GM12878 (cell line): Measurements from ENCODE around the gene PP2D1. TPM values are rescaled to one million over a fixed set of nuclear protein-coding genes. Genes with fewer than 3 reads are reported as not detected.

Experiments
- ATAC-seq: fragments of 200-7000 bp; cut with Tn5 transposase; 3 replicates; pipeline ENCODE4 v1.9.1; 2020; ENCODE audit warnings: mild to moderate bottlenecking, moderate library complexity
- BruUV-seq: library from RNA; stranded (reverse); fragments of 400-500 nt; replicated peaks from 2 replicates; lab custom pipeline; 2021; lab: Mats Ljungman, UMichigan
- CTCF ChIA-PET: fragments of 300-600 bp; sonication (Branson Sonifier 250); formaldehyde crosslinking; extraction: SDS; loops from one replicate; lab custom pipeline; 2021; ENCODE audit warnings: inconsistent platforms; lab: Yijun Ruan, JAX
- POLR2A ChIA-PET: fragments of 350-600 bp; formaldehyde crosslinking; extraction: SDS; loops from one replicate; lab custom pipeline; 2021; ENCODE audit warnings: inconsistent platforms; lab: Charles Lee
- RAD21 ChIA-PET: fragments of 300-600 bp; sonication (Branson Sonifier 250); formaldehyde crosslinking; loops from one replicate; lab custom pipeline; 2023; ENCODE audit warnings: antibody characterized with exemption; ENCODE audit not compliant: unreplicated experiment; lab: Charles Lee
- SMC1A ChIA-PET: fragments of 300-600 bp; sonication (Branson Sonifier 250); formaldehyde crosslinking; loops from one replicate; lab custom pipeline; 2023; ENCODE audit not compliant: unreplicated experiment, uncharacterized antibody; lab: Charles Lee
- DNase-seq: peaks from one replicate; pipeline ENCODE4 v3.0.0-alpha.2; 2011; ENCODE audit warnings: low read depth, low spot score
- FAIRE-seq: peaks from 3 replicates; lab custom pipeline; 2011; peaks lifted over from hg19 to GRCh38; lab: Jason Lieb, UNC
- H2AFZ ChIP-seq: 2 replicates; pipeline ENCODE4 v1.6.0; 2011; ENCODE audit warnings: low read depth, low read length, control low read depth; ENCODE audit not compliant: control insufficient read depth
- H3K27ac ChIP-seq: 2 replicates; pipeline ENCODE4 v1.5.1; 2011; ENCODE audit warnings: control low read depth; ENCODE audit not compliant: control insufficient read depth, insufficient read depth
- H3K27me3 ChIP-seq, 2 experiments: replicated peaks in 1 of 2; 2 replicates each; pipeline versions ENCODE4 v1.6.0 to v1.6.1; 2011; ENCODE audit warnings: low read length in 1 of 2; ENCODE audit not compliant: control insufficient read depth in 2 of 2, insufficient read depth in 2 of 2
- H3K36me3 ChIP-seq, 2 experiments: 2 replicates each; pipeline ENCODE4 v1.5.1; 2011; ENCODE audit warnings: low read length in 1 of 2; ENCODE audit not compliant: control insufficient read depth in 2 of 2, insufficient read depth in 2 of 2
- H3K4me1 ChIP-seq: 2 replicates; pipeline ENCODE4 v1.6.1; 2011; ENCODE audit warnings: mild to moderate bottlenecking, low read length, moderate library complexity, mixed read lengths; ENCODE audit not compliant: control insufficient read depth, insufficient read depth
- H3K4me2 ChIP-seq: 2 replicates; pipeline ENCODE4 v1.6.0; 2011; ENCODE audit warnings: control low read depth; ENCODE audit not compliant: control insufficient read depth, insufficient read depth
- H3K4me3 ChIP-seq: fragments of 200-600 bp; sonication (generic); 2 replicates; pipeline ENCODE4 v1.5.1; 2016
- H3K79me2 ChIP-seq: 2 replicates; pipeline ENCODE4 v1.6.0; 2011; ENCODE audit warnings: low read length; ENCODE audit not compliant: control insufficient read depth, insufficient read depth
- H3K9ac ChIP-seq: 2 replicates; pipeline ENCODE4 v1.8.0; 2011; ENCODE audit warnings: low read length, control low read depth, mixed read lengths; ENCODE audit not compliant: control insufficient read depth, insufficient read depth
- H3K9me3 ChIP-seq: replicated peaks from 3 replicates; pipeline ENCODE4 v1.5.1; 2011; ENCODE audit warnings: mild to moderate bottlenecking, low read length; ENCODE audit not compliant: control insufficient read depth, insufficient read depth
- H4K20me1 ChIP-seq: 2 replicates; pipeline ENCODE4 v1.6.0; 2011; ENCODE audit not compliant: control insufficient read depth, insufficient read depth
- CHD4 ChIP-seq: fragments of 200-600 bp; sonication (generic); IDR thresholded peaks from 2 replicates; pipeline ENCODE4 v1.6.1; 2016; ENCODE audit warnings: mild to moderate bottlenecking
- EED ChIP-seq: sonication (generic); IDR thresholded peaks from 2 replicates; pipeline ENCODE4 v1.6.1; 2016; ENCODE audit warnings: antibody characterized with exemption, low read depth
- FOS ChIP-seq: IDR thresholded peaks from 3 replicates; pipeline ENCODE4 v1.6.1; 2011; ENCODE audit warnings: borderline replicate concordance; ENCODE audit not compliant: insufficient read length; ENCODE audit errors: extremely low read depth
- GATAD2B ChIP-seq: fragments of 450-650 bp; conservative IDR thresholded peaks from 2 replicates; pipeline ENCODE4 v1.6.1; 2017; ENCODE audit warnings: low read depth, mild to moderate bottlenecking, moderate library complexity
- NFYA ChIP-seq: IDR thresholded peaks from 2 replicates; pipeline ENCODE4 v1.6.1; 2011; ENCODE audit warnings: low read depth, mild to moderate bottlenecking, low read length, improper control_type of control experiment, borderline replicate concordance
- RBBP5 ChIP-seq: fragments of 200-600 bp; sonication (generic); conservative IDR thresholded peaks from 2 replicates; pipeline ENCODE4 v1.6.1; 2016
- SIN3A ChIP-seq: IDR thresholded peaks from 2 replicates; pipeline ENCODE4 v1.6.1; 2012; ENCODE audit warnings: low read depth, low read length, improper control_type of control experiment
- SUZ12 ChIP-seq: fragments of 200-600 bp; sonication (generic); IDR thresholded peaks from one replicate; pipeline ENCODE4 v1.6.1; 2018; ENCODE audit warnings: antibody characterized with exemption, mild to moderate bottlenecking; ENCODE audit not compliant: unreplicated experiment
- TARDBP ChIP-seq: IDR thresholded peaks from 2 replicates; pipeline ENCODE4 v1.6.1; 2016; ENCODE audit warnings: borderline replicate concordance
- ZBED1 ChIP-seq: IDR thresholded peaks from 2 replicates; pipeline ENCODE4 v1.6.1; 2016; ENCODE audit warnings: borderline replicate concordance
- ZNF217 ChIP-seq: fragments of 450-650 bp; IDR thresholded peaks from 2 replicates; pipeline ENCODE4 v1.6.1; 2017; ENCODE audit warnings: antibody characterized with exemption, mild to moderate bottlenecking
- WGBS: methylation state at CpG from one replicate; pipeline ENCODE4 v1.1.6; 2016; ENCODE audit warnings: low lambda C conversion rate; ENCODE audit not compliant: insufficient replicate concordance, insufficient coverage; ENCODE audit errors: missing lambda C conversion rate; 5-methylcytosine and 5-hydroxymethylcytosine counted together
- in situ Hi-C: fragments of 300-500 bp; cut with MboI; formaldehyde crosslinking; loops from 9 replicates; pipeline ENCODE4 v1.14.3; 2018; ENCODE audit warnings: mixed read lengths
- intact Hi-C: fragments of 100-400 bp; cut with micrococcal nuclease; formaldehyde crosslinking; loops from one replicate; pipeline ENCODE4 v1.14.2; 2022; ENCODE audit not compliant: unreplicated experiment
- polyA plus RNA-seq, 11 experiments: library from polyadenylated mRNA; depleted of rRNA in 4 of 11; unstranded in 6 of 11; stranded (reverse) in 5 of 11; fragments of >200 nt; fragmentation: Nextera tagmentation in 4 of 11; fragmentation: Illumina TruSeq in 1 of 11; extraction: Ambion mirVana in 4 of 11; extraction: Trizol in 1 of 11; gene quantifications; 1 replicate in 1 of 11; 2 replicates in 10 of 11; pipeline versions ENCODE4 v1.2.1 to v1.2.3, GENCODE V29; 2011 to 2016; ENCODE audit warnings: inconsistent platforms in 2 of 11, missing spikeins in 2 of 11, low read depth in 1 of 11
- total RNA-seq, 4 experiments: library from RNA; depleted of rRNA in 3 of 4; stranded (reverse); fragments of >200 nt in 3 of 4; fragmentation: Illumina TruSeq in 1 of 4; extraction: Trizol in 1 of 4; gene quantifications; 2 replicates each; pipeline versions ENCODE4 v1.2.1 to v1.2.3, GENCODE V29; 2013 to 2021
- TF ChIP-seq, protein P1 (sequence below): fragments of 450-650 bp; formaldehyde crosslinking; IDR thresholded peaks from 2 replicates; pipeline ENCODE4 v1.4.0; 2020; ENCODE audit warnings: mild to moderate bottlenecking, moderate library complexity
- TF ChIP-seq, protein P2 (sequence below): fragments of 450-650 bp; IDR thresholded peaks from 2 replicates; pipeline ENCODE4 v1.6.1; 2016; ENCODE audit warnings: mild to moderate bottlenecking
- TF ChIP-seq, protein P3 (sequence below): fragments of 450-650 bp; IDR thresholded peaks from 2 replicates; pipeline ENCODE4 v1.6.1; 2017; ENCODE audit warnings: mild to moderate bottlenecking, moderate library complexity

The PP2D1 gene
- total and polyA plus RNA-seq, 10 of the 15 experiments (the other 5 are each of a cell fraction or from before 2014, with no cell fraction given), result 0.04 to 0.18 (median 0.17) TPM; not detected in 7

DNA sequence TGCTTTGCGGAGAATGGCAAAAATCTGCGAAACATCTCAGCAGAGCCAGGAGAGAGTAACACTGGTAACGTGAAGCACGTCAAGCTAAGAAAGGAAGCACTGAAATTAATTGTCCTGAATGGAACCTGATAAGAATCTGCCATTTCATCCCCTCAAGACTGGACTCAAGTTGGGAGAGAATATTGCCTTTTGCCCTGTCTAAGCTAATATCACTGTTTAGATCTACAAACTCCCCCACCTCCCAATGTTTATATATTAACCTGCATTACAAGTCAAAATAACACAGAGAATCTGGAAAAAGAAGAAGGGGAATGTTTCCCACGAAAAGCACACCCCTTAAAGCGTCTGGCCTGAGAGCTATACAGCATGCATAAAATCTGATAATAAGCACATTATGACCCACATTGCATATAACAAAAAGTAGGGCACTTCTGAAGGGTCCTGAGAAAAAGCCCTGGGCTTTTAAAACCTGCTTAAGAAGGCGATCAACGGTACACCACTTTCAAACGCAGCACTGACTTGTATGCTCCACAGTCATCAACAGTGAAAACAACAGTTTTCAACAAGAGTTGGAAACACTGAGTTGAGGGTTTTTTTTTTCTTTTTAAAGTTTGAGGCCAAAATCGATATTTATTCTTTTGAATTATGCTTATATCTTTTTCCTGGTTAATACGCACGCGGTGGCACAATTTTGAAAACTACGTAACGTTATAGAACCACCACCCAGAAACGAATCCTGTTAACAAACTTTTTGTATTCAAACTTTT lies 26.8 kb upstream of the PP2D1 start:
- Histone ChIP-seq H3K27me3 (no peaks in the 10 kb centered on the region), H4K20me1 (no peaks in the 10 kb centered on the region), H3K4me1 (peaks cover 10% of the 10 kb centered on the region), H3K4me3 (peak overlapping the region; percentile 70), H3K36me3 (no peaks in the 10 kb centered on the region), H3K79me2 (peaks cover 2% of the 10 kb centered on the region), H2AFZ (peak overlapping the region; percentile 69), H3K9me3 (no peaks in the 10 kb centered on the region), H3K27ac (peak overlapping the region; percentile 79), H3K9ac (peak overlapping the region; percentile 78), H3K4me2 (peak overlapping the region; percentile 75)
- no peak for ATAC-seq
- in situ Hi-C loops (no loop called here), intact Hi-C loops (loop anchor here (1.0 to 10.0 kb wide), 2 partner anchors 92 to 286 kb away; partner anchors contain the start of gene RAB5A)
- ChIA-PET CTCF (interaction anchor here (0.7 to 1.1 kb wide), 2 partner anchors 117 to 153 kb away, joined by 3 read pairs; no protein-coding TSS in a partner anchor), RAD21 (interaction anchor here (0.7 to 1.0 kb wide), 2 partner anchors 87 to 147 kb away, joined by 3 read pairs; partner anchors contain the start of gene SGO1), POLR2A (no interaction called here), SMC1A (interaction anchor here (1.0 to 1.6 kb wide), 4 partner anchors 86 to 153 kb away, joined by 3 to 5 read pairs (median 4); no protein-coding TSS in a partner anchor)
- WGBS, result 22% methylated on average over 16 of the region's 16 CpGs
- TF ChIP-seq SIN3A (no peak), ZNF217 (no peak), FOS (no peak), TARDBP (no peak), RBBP5 (no peak), SUZ12 (no peak), NFYA (no peak), CHD4 (no peak), GATAD2B (no peak), ZBED1 (no peak), EED (no peak)
- TF ChIP-seq, protein P1, sequence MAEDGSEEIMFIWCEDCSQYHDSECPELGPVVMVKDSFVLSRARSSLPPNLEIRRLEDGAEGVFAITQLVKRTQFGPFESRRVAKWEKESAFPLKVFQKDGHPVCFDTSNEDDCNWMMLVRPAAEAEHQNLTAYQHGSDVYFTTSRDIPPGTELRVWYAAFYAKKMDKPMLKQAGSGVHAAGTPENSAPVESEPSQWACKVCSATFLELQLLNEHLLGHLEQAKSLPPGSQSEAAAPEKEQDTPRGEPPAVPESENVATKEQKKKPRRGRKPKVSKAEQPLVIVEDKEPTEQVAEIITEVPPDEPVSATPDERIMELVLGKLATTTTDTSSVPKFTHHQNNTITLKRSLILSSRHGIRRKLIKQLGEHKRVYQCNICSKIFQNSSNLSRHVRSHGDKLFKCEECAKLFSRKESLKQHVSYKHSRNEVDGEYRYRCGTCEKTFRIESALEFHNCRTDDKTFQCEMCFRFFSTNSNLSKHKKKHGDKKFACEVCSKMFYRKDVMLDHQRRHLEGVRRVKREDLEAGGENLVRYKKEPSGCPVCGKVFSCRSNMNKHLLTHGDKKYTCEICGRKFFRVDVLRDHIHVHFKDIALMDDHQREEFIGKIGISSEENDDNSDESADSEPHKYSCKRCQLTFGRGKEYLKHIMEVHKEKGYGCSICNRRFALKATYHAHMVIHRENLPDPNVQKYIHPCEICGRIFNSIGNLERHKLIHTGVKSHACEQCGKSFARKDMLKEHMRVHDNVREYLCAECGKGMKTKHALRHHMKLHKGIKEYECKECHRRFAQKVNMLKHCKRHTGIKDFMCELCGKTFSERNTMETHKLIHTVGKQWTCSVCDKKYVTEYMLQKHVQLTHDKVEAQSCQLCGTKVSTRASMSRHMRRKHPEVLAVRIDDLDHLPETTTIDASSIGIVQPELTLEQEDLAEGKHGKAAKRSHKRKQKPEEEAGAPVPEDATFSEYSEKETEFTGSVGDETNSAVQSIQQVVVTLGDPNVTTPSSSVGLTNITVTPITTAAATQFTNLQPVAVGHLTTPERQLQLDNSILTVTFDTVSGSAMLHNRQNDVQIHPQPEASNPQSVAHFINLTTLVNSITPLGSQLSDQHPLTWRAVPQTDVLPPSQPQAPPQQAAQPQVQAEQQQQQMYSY (CRISPR knock-in tag), result no peak
- TF ChIP-seq, protein P2, sequence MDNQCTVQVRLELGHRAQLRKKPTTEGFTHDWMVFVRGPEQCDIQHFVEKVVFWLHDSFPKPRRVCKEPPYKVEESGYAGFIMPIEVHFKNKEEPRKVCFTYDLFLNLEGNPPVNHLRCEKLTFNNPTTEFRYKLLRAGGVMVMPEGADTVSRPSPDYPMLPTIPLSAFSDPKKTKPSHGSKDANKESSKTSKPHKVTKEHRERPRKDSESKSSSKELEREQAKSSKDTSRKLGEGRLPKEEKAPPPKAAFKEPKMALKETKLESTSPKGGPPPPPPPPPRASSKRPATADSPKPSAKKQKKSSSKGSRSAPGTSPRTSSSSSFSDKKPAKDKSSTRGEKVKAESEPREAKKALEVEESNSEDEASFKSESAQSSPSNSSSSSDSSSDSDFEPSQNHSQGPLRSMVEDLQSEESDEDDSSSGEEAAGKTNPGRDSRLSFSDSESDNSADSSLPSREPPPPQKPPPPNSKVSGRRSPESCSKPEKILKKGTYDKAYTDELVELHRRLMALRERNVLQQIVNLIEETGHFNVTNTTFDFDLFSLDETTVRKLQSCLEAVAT, result no peak
- TF ChIP-seq, protein P3, sequence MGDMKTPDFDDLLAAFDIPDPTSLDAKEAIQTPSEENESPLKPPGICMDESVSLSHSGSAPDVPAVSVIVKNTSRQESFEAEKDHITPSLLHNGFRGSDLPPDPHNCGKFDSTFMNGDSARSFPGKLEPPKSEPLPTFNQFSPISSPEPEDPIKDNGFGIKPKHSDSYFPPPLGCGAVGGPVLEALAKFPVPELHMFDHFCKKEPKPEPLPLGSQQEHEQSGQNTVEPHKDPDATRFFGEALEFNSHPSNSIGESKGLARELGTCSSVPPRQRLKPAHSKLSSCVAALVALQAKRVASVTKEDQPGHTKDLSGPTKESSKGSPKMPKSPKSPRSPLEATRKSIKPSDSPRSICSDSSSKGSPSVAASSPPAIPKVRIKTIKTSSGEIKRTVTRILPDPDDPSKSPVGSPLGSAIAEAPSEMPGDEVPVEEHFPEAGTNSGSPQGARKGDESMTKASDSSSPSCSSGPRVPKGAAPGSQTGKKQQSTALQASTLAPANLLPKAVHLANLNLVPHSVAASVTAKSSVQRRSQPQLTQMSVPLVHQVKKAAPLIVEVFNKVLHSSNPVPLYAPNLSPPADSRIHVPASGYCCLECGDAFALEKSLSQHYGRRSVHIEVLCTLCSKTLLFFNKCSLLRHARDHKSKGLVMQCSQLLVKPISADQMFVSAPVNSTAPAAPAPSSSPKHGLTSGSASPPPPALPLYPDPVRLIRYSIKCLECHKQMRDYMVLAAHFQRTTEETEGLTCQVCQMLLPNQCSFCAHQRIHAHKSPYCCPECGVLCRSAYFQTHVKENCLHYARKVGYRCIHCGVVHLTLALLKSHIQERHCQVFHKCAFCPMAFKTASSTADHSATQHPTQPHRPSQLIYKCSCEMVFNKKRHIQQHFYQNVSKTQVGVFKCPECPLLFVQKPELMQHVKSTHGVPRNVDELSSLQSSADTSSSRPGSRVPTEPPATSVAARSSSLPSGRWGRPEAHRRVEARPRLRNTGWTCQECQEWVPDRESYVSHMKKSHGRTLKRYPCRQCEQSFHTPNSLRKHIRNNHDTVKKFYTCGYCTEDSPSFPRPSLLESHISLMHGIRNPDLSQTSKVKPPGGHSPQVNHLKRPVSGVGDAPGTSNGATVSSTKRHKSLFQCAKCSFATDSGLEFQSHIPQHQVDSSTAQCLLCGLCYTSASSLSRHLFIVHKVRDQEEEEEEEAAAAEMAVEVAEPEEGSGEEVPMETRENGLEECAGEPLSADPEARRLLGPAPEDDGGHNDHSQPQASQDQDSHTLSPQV, result no peak
- BruUV-seq, result no TSS peak
- FAIRE-seq, result peak; percentile 72
- no peak for DNase-seq
